Left hindlimb (tissue), 1 donor: ENCODE measurements around the gene CDR2.
"Not testable (repeated sequence)": the region's sequence is repeated elsewhere in the genome, so short reads cannot be mapped to it uniquely, and the experiment has no call there.

ENCODE experiments used
- DNase-seq: peaks from one replicate; pipeline ENCODE4 v3.0.0-alpha.2; 2018

The CDR2 gene

GRCh38 chr16:22375117-22375962, 921 bp upstream of the CDR2 start:
- DNase-seq, result no peak

- peak; percentile 62 for DNase-seq
Measured at GRCh38 chr16:22373662-22374310, 633 bp downstream of the CDR2 start.

- no peak for DNase-seq
Measured at GRCh38 chr16:22372882-22373661, 1.3 kb downstream of the CDR2 start.

- DNase-seq, result no peak
Measured at GRCh38 chr16:22370038-22370820, 4.2 kb downstream of the CDR2 start.

- no peak for DNase-seq
Measured at GRCh38 chr16:22369221-22369811, 5.1 kb downstream of the CDR2 start.

GRCh38 chr16:22368200-22368826, 6.1 kb downstream of the CDR2 start:
- not testable (repeated sequence) for DNase-seq

GRCh38 chr16:22366889-22367288, 7.5 kb downstream of the CDR2 start:
- DNase-seq, result no peak

GRCh38 chr16:22366371-22366770, 8.0 kb downstream of the CDR2 start:
- DNase-seq, result no peak

GRCh38 chr16:22364241-22364640, 10.2 kb downstream of the CDR2 start:
- DNase-seq, result no peak

GRCh38 chr16:22360963-22361659, 13.3 kb downstream of the CDR2 start:
- DNase-seq, result no peak

- no peak for DNase-seq
Measured at GRCh38 chr16:22359679-22360078, 14.7 kb downstream of the CDR2 start.

- DNase-seq, result no peak
Measured at GRCh38 chr16:22358000-22358399, 16.4 kb downstream of the CDR2 start.

- no peak for DNase-seq
Measured at GRCh38 chr16:22357635-22357971, 16.8 kb downstream of the CDR2 start.

GRCh38 chr16:22356930-22357634, 17.3 kb downstream of the CDR2 start:
- no peak for DNase-seq

- no peak for DNase-seq
Measured at GRCh38 chr16:22355487-22355908, 18.9 kb downstream of the CDR2 start.

- DNase-seq, result no peak
Measured at GRCh38 chr16:22353933-22354541, 20.4 kb downstream of the CDR2 start.

- DNase-seq, result no peak
Measured at GRCh38 chr16:22353191-22353919, 21.1 kb downstream of the CDR2 start.

- no peak for DNase-seq
Measured at GRCh38 chr16:22352723-22353122, 21.7 kb downstream of the CDR2 start.

- DNase-seq, result no peak
Measured at GRCh38 chr16:22352140-22352539, 22.3 kb downstream of the CDR2 start.
